Endothelial cell of umbilical vein (primary cell): ENCODE data around the gene DNAI2.

ENCODE experiments used
- CTCF ChIP-seq, 2 donors: IDR thresholded peaks; 1 replicate in 1 of 2; 2 replicates in 1 of 2; pipeline ENCODE4 v1.5.1; 2011; ENCODE audit warnings: low read length in 2 of 2, mild to moderate bottlenecking in 2 of 2, moderate library complexity in 2 of 2, control low read depth in 1 of 2, inconsistent platforms in 1 of 2, low read depth in 1 of 2; ENCODE audit not compliant: insufficient read depth in 1 of 2; ENCODE audit errors: extremely low read depth in 1 of 2
- EZH2 ChIP-seq: IDR thresholded peaks from 2 replicates; pipeline ENCODE4 v1.6.1; 2012; ENCODE audit warnings: borderline replicate concordance, low read depth, mild to moderate bottlenecking, moderate library complexity, low read length, inconsistent platforms; ENCODE audit not compliant: severe bottlenecking
- POLR2A ChIP-seq: IDR thresholded peaks from 2 replicates; pipeline ENCODE4 v1.6.1; 2012; ENCODE audit warnings: low read depth, mild to moderate bottlenecking, control low read depth, low read length

- TF ChIP-seq CTCF (IDR thresholded peaks at IDR 0.05; ENCODE audit: extremely low read depth in 1 of 2, insufficient read depth in 1 of 2, low read depth in 1 of 2, low read length in 2 of 2), result no peak
- no peak for TF ChIP-seq POLR2A
- no peak for TF ChIP-seq EZH2
These were observed 85.9 kb downstream of the DNAI2 start for GRCh38 chr17:74359916-74360315.
